Activated naive CD8-positive, alpha-beta T cell treated with anti-CD3 and anti-CD28 coated beads, Interleukin-2, amount 50 U/mL, for 24 hours (primary cell): ENCODE results near the gene FBXL17.

Experiments
- ATAC-seq: fragments of 150-1000 bp; cut with Tn5 transposase; one replicate; pipeline ENCODE4 v1.10.0; 2021
- DNase-seq: peaks from one replicate; pipeline ENCODE4 v3.0.0; 2021
- H3K27ac Mint-ChIP-seq: one replicate; pipeline ENCODE4 v1.8.0; 2021; ENCODE audit warnings: mild to moderate bottlenecking, mixed read lengths
- H3K27me3 Mint-ChIP-seq: one replicate; pipeline ENCODE4 v1.8.0; 2021; ENCODE audit warnings: mixed read lengths
- H3K36me3 Mint-ChIP-seq: one replicate; pipeline ENCODE4 v1.8.0; 2021; ENCODE audit warnings: low read depth, mixed read lengths
- H3K4me1 Mint-ChIP-seq: one replicate; pipeline ENCODE4 v1.8.0; 2021; ENCODE audit warnings: mixed read lengths
- H3K4me3 Mint-ChIP-seq: one replicate; pipeline ENCODE4 v1.8.0; 2021; ENCODE audit warnings: mild to moderate bottlenecking, moderate library complexity, mixed read lengths
- H3K9me3 Mint-ChIP-seq: one replicate; pipeline ENCODE4 v1.8.0; 2021; ENCODE audit warnings: mixed read lengths

The FBXL17 gene

GRCh38 chr5:108260117-108260857, 121.6 kb downstream of the FBXL17 start:
- Mint-ChIP-seq H3K27ac (no peak overlapping the region), H3K36me3 (no peaks in the 10 kb centered on the region), H3K4me1 (peaks cover 9% of the 10 kb centered on the region), H3K27me3 (no peaks in the 10 kb centered on the region), H3K4me3 (peak overlapping the region; percentile 22), H3K9me3 (no peaks in the 10 kb centered on the region)
- DNase-seq, result peak; percentile 66
- ATAC-seq, result peak; percentile 79

GRCh38 chr5:108259306-108259705, 122.6 kb downstream of the FBXL17 start:
- H3K27me3 Mint-ChIP-seq, result no peaks in the 10 kb centered on the region
- no peak overlapping the region for H3K4me3 Mint-ChIP-seq
- ATAC-seq (no peak), DNase-seq (no peak)
- no peaks in the 10 kb centered on the region for H3K9me3 Mint-ChIP-seq
- H3K36me3 Mint-ChIP-seq, result no peaks in the 10 kb centered on the region
- no peak overlapping the region for H3K27ac Mint-ChIP-seq
- H3K4me1 Mint-ChIP-seq, result peaks cover 9% of the 10 kb centered on the region

DNA sequence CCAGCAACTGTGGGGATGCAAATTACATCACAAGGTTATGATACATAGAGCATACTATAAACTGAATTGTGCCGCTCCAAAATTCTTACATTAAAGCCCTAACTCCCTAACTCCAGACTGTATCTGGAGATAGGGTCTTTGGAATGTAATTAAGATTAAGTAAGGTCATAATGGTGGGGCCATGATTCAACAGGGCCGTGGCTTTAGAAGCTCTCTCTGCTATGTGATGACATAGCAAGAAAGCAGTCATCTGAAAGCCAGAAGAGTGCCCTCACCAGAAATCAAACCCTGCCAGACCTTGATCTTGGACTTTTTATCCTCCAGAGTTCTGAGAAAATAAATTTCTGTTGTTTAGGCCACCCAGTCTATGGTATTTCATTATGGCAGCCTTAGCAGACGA, 123.9 kb downstream of the FBXL17 start:
- DNase-seq (no peak), ATAC-seq (no peak)
- no peaks in the 10 kb centered on the region for H3K9me3 Mint-ChIP-seq
- no peaks in the 10 kb centered on the region for H3K36me3 Mint-ChIP-seq
- no peaks in the 10 kb centered on the region for H3K27me3 Mint-ChIP-seq
- H3K4me1 Mint-ChIP-seq, result peaks cover 9% of the 10 kb centered on the region
- H3K27ac Mint-ChIP-seq, result no peak overlapping the region
- no peak overlapping the region for H3K4me3 Mint-ChIP-seq

- Mint-ChIP-seq H3K27me3 (no peaks in the 10 kb centered on the region), H3K9me3 (no peaks in the 10 kb centered on the region), H3K4me1 (peaks cover 6% of the 10 kb centered on the region), H3K4me3 (no peak overlapping the region), H3K27ac (no peak overlapping the region), H3K36me3 (no peaks in the 10 kb centered on the region)
- DNase-seq (no peak), ATAC-seq (no peak)
Observed at GRCh38 chr5:108255468-108255867, 126.4 kb downstream of the FBXL17 start.

DNA sequence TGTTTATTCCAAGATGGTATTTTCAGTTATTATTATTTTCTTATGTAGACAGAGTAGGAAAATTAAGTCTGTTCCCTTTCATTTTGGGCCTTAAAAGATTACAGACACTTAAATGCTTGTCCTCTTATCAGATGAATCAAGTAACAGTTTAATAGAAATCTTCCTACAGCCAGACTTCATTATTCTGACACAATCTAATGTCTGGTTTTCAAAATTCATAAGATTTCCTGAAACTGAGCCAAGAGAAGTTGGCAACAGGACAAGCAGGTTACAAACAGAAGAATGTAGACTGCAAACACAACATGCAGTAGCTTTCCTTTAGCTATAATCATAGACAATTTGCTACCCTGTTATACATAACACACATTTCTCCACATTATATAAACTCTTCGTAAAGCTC, 130.5 kb downstream of the FBXL17 start:
- Mint-ChIP-seq H3K4me3 (no peak overlapping the region), H3K27ac (no peak overlapping the region), H3K27me3 (no peaks in the 10 kb centered on the region), H3K9me3 (no peaks in the 10 kb centered on the region), H3K36me3 (peaks cover 3% of the 10 kb centered on the region), H3K4me1 (no peaks in the 10 kb centered on the region)
- DNase-seq (no peak), ATAC-seq (no peak)

DNA sequence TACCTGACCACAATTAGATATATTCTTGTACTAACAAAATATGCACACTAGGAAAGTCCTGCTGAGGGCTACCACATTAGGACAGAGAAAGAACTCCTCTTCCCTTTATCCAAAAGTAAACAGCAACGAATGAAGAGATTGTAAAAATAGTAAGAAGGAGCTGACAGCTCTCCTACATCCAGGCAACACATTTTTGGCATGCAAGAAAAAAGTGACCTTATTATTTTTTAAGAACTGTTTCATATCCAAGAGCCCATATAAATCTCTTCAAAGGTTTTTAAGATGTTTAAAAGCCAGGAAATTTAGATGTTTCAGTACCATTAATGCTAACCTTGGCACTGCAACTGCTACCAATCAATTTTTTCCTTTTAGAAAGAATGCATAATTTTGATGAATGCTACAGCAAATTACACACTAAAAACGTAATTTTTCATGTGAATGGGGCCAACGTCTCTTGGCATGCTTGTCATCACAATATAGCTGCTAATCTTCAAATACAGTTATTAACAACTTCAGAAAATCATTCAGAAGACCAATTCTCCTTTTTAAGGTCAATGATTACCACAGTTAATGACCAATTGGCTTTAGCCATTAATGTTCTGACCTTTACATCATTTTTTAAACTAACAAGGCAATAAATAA, 132.0 kb downstream of the FBXL17 start:
- no peaks in the 10 kb centered on the region for H3K27me3 Mint-ChIP-seq
- ATAC-seq, result no peak
- H3K9me3 Mint-ChIP-seq, result no peaks in the 10 kb centered on the region
- H3K36me3 Mint-ChIP-seq, result peaks cover 3% of the 10 kb centered on the region
- DNase-seq, result no peak
- no peaks in the 10 kb centered on the region for H3K4me1 Mint-ChIP-seq
- no peak overlapping the region for H3K27ac Mint-ChIP-seq
- H3K4me3 Mint-ChIP-seq, result no peak overlapping the region

GRCh38 chr5:108249095-108249784, 132.7 kb downstream of the FBXL17 start:
- H3K27ac Mint-ChIP-seq, result no peak overlapping the region
- DNase-seq (no peak), ATAC-seq (no peak)
- H3K36me3 Mint-ChIP-seq, result peaks cover 3% of the 10 kb centered on the region
- no peaks in the 10 kb centered on the region for H3K27me3 Mint-ChIP-seq
- H3K4me3 Mint-ChIP-seq, result no peak overlapping the region
- no peaks in the 10 kb centered on the region for H3K9me3 Mint-ChIP-seq
- H3K4me1 Mint-ChIP-seq, result no peaks in the 10 kb centered on the region

GRCh38 chr5:108238936-108239887, 142.7 kb downstream of the FBXL17 start:
- Mint-ChIP-seq H3K36me3 (peaks cover 9% of the 10 kb centered on the region), H3K27me3 (no peaks in the 10 kb centered on the region), H3K4me1 (no peaks in the 10 kb centered on the region), H3K4me3 (no peak overlapping the region), H3K27ac (no peak overlapping the region), H3K9me3 (peaks cover 10% of the 10 kb centered on the region)
- DNase-seq, result no peak
- ATAC-seq, result no peak

DNA sequence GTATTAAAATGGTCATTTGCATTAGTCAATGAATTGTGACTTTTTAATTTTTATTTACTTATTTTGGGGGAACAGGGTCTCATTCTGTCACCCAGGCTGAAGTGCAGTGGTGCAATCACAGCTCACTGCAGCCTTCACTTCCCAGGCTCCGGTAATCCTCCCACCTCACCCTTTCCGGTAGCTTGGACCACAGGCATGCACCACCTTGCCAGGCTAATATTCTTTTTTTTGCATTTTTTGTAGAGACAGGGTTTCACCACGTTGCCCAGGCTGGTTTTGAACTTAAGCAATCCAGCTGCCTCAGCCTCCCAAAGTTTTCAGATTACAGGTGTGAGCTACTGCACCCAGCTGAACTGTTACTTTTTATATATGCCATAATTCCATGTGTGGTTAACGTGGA, 143.4 kb downstream of the FBXL17 start:
- DNase-seq, result no peak
- ATAC-seq, result no peak
- no peaks in the 10 kb centered on the region for H3K27me3 Mint-ChIP-seq
- H3K27ac Mint-ChIP-seq, result no peak overlapping the region
- H3K4me3 Mint-ChIP-seq, result no peak overlapping the region
- H3K36me3 Mint-ChIP-seq, result peaks cover 7% of the 10 kb centered on the region
- no peaks in the 10 kb centered on the region for H3K4me1 Mint-ChIP-seq
- peaks cover 10% of the 10 kb centered on the region for H3K9me3 Mint-ChIP-seq

- H3K9me3 Mint-ChIP-seq, result peaks cover 6% of the 10 kb centered on the region
- no peaks in the 10 kb centered on the region for H3K4me1 Mint-ChIP-seq
- no peak overlapping the region for H3K4me3 Mint-ChIP-seq
- peaks cover 13% of the 10 kb centered on the region for H3K36me3 Mint-ChIP-seq
- no peak for DNase-seq
- H3K27ac Mint-ChIP-seq, result no peak overlapping the region
- ATAC-seq, result no peak
- H3K27me3 Mint-ChIP-seq, result no peaks in the 10 kb centered on the region
Observed at GRCh38 chr5:108233617-108234155, 148.2 kb downstream of the FBXL17 start.

GRCh38 chr5:108232805-108233204, 149.1 kb downstream of the FBXL17 start:
- Mint-ChIP-seq H3K27me3 (no peaks in the 10 kb centered on the region), H3K36me3 (peaks cover 13% of the 10 kb centered on the region), H3K4me1 (no peaks in the 10 kb centered on the region), H3K27ac (no peak overlapping the region), H3K9me3 (peaks cover 6% of the 10 kb centered on the region), H3K4me3 (no peak overlapping the region)
- no peak for ATAC-seq
- DNase-seq, result no peak

DNA sequence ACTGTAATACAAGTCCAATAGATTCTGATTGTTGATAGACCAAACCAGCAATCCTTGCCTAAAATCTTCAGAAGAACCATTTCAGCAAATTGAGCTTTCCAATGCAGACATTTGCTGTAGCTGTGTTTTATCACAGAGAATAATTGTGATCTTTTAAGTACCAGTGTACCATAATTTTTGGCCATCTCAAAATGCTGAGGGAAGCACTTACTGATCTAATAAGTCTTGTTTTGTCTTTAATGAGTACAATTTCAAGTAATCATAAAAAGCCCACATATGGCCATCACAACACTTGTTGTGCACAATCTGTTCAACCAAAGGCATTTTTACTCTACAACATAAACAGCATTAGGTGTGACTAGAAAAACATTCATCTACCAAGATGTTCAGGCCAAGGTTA, 159.9 kb downstream of the FBXL17 start:
- H3K9me3 Mint-ChIP-seq, result peaks cover 35% of the 10 kb centered on the region
- no peak for ATAC-seq
- no peak overlapping the region for H3K4me3 Mint-ChIP-seq
- no peaks in the 10 kb centered on the region for H3K4me1 Mint-ChIP-seq
- H3K27me3 Mint-ChIP-seq, result no peaks in the 10 kb centered on the region
- H3K27ac Mint-ChIP-seq, result no peak overlapping the region
- no peak for DNase-seq
- H3K36me3 Mint-ChIP-seq, result peaks cover 43% of the 10 kb centered on the region

GRCh38 chr5:108220834-108221233, 161.1 kb downstream of the FBXL17 start:
- Mint-ChIP-seq H3K4me3 (no peak overlapping the region), H3K27ac (no peak overlapping the region), H3K36me3 (peaks cover 45% of the 10 kb centered on the region)

GRCh38 chr5:108216890-108217289, 165.0 kb downstream of the FBXL17 start:
- no peak overlapping the region for H3K4me3 Mint-ChIP-seq
- no peaks in the 10 kb centered on the region for H3K27me3 Mint-ChIP-seq
- DNase-seq, result no peak
- H3K9me3 Mint-ChIP-seq, result peaks cover 42% of the 10 kb centered on the region
- no peak overlapping the region for H3K27ac Mint-ChIP-seq
- no peaks in the 10 kb centered on the region for H3K4me1 Mint-ChIP-seq
- no peak for ATAC-seq
- peaks cover 43% of the 10 kb centered on the region for H3K36me3 Mint-ChIP-seq

More at GRCh38 chr5:108220834-108221233, 161.1 kb downstream of the FBXL17 start:
- no peak for DNase-seq
- peaks cover 37% of the 10 kb centered on the region for H3K9me3 Mint-ChIP-seq
- ATAC-seq, result no peak
- no peaks in the 10 kb centered on the region for H3K27me3 Mint-ChIP-seq
- no peaks in the 10 kb centered on the region for H3K4me1 Mint-ChIP-seq
